Fibroblast of villous mesenchyme (primary cell): ENCODE results near the gene C20orf141. TPM values are rescaled to one million over a fixed set of nuclear protein-coding genes. Genes with fewer than 3 reads are reported as not detected.

Experiments used
- DNase-seq: peaks from one replicate; pipeline ENCODE4 v3.0.0-alpha.2; 2010; ENCODE audit warnings: low read depth
- H3K4me3 ChIP-seq: 2 replicates; pipeline ENCODE4 v1.5.1; 2011; ENCODE audit warnings: low read depth, mild to moderate bottlenecking, low read length
- total RNA-seq: library from RNA; depleted of rRNA; stranded (reverse); fragments of >200 nt; gene quantifications from 2 replicates; pipeline ENCODE4 v1.2.3, GENCODE V29; 2012
- TF ChIP-seq, protein P1 (sequence below): IDR thresholded peaks from 2 replicates; pipeline ENCODE4 v1.5.1; 2012; ENCODE audit warnings: low read depth, mild to moderate bottlenecking, low read length; ENCODE audit not compliant: insufficient read depth

The C20orf141 gene
- total RNA-seq, 1 donor, result not detected

DNA sequence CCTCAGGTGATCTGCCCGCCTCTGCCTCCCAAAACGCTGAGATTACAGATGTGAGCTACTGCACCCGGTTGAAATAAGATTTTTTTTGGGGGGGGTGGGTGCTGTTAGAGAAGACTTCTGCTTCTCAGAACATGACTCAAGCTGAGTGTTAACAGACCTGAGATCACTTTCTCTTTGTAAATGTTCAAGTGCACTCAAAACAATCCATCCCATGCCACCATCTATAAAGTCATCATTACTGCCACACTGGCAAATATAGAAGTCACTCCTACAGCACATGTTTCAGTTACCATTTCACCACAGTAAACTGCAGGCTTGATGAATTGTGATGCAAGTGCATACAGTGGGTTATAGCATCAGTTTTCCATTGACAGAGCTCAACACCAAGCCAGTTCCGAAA lies 34.7 kb downstream of the C20orf141 start:
- TF ChIP-seq, protein P1, sequence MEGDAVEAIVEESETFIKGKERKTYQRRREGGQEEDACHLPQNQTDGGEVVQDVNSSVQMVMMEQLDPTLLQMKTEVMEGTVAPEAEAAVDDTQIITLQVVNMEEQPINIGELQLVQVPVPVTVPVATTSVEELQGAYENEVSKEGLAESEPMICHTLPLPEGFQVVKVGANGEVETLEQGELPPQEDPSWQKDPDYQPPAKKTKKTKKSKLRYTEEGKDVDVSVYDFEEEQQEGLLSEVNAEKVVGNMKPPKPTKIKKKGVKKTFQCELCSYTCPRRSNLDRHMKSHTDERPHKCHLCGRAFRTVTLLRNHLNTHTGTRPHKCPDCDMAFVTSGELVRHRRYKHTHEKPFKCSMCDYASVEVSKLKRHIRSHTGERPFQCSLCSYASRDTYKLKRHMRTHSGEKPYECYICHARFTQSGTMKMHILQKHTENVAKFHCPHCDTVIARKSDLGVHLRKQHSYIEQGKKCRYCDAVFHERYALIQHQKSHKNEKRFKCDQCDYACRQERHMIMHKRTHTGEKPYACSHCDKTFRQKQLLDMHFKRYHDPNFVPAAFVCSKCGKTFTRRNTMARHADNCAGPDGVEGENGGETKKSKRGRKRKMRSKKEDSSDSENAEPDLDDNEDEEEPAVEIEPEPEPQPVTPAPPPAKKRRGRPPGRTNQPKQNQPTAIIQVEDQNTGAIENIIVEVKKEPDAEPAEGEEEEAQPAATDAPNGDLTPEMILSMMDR, result no peak
- H3K4me3 ChIP-seq, result no peak overlapping the region
- no peak for DNase-seq

DNA sequence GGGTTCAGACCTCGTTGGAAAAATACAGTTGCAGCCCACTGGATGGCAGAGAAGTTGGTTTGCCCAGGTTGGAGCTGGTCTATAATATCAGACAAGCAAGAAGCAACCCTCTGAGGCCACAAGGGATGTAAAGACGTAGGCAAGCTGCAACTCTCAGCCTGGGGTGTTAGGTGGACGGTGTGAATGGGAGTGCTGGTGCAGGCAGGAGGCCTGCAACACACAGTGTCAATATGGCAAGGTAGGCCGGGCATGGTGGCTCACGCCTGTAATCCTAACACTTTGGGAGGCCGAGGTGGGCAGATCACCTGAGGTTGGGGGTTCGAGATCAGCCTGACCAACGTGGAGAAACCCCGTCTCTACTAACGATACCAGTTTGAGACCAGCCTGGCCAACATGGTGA lies 36.3 kb downstream of the C20orf141 start:
- no peak overlapping the region for H3K4me3 ChIP-seq
- no peak for DNase-seq
- TF ChIP-seq, protein P1, result no peak

DNA sequence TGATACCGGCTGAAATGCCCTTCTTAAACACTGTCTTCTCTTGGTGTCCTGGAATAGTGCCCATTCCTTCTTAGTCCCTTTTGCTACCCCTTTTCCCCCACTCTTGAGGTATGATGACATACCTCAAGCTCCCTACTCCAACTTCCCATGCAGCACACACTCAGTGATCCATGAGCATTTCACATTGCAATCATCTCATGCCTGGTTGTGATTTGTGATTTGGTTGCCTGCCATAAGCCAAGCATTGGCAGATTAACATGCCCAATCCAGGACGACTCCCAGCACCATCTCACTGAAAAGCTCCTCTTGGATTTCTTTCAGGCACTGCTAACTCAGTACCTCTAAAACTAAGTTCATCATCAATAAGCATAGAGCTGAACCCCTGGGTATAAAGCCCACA lies 43.8 kb downstream of the C20orf141 start:
- DNase-seq, result no peak
- TF ChIP-seq, protein P1, result no peak
- no peak overlapping the region for H3K4me3 ChIP-seq

DNA sequence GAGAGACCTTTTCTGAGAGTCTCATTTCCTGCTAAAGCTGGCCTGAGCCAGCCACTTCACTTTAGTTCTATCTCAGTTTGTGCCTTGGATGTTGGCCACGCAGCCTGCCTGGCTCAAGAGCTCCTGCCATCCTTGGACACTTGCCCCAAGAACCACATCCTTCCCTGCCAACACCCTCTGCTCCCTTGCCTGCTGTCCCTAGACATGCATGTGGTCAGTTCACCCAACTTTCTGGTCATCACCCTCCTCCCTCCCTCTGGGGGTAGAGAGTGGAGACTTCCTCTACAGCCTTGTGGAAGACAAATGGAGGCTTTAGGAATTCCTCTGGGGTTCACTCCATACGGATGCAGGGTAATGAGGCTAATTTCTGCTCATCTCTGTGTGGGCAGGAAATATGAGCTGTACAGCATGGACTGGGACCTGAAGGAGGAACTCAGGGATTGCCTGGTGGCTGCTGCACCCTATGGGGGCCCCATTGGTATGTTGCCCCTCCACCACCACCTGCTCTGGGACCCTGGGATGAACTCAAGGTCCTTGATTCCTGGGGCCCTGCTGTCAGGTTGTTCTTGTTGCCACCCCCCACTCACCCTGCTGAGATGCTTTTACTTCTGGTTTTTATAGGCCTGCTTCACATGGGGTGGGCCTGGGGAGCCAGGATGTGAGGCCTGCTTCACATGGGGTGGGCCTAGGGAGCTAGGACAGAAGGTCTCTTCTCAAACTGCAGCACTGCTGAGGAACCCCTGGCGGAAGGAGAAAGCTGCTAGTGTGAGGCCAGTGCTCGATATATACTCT lies 44.7 kb downstream of the C20orf141 start:
- TF ChIP-seq, protein P1, result no peak
- DNase-seq, result no peak
- H3K4me3 ChIP-seq, result no peak overlapping the region

DNA sequence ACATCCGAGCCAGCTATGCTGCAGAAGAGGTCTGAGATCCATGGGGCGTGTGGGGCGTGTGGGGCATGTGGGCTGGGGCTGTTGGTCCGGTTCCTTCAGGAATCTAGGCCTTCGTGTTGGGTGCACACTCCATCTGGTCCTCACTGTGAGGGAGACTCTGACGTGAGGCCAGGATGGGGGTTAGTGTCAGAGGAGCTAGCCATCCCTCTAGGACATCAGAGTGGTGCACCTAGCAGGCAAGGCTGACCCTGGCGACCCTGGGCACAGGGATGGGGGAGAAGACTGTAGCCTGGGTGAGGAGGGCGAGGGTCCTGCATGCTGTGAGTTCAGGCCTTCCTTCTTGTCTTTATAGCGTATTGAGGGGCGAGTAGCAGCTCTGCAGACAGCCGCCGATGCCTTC lies 49.8 kb downstream of the C20orf141 start:
- no peak overlapping the region for H3K4me3 ChIP-seq
- no peak for DNase-seq
- TF ChIP-seq, protein P1, result no peak

DNA sequence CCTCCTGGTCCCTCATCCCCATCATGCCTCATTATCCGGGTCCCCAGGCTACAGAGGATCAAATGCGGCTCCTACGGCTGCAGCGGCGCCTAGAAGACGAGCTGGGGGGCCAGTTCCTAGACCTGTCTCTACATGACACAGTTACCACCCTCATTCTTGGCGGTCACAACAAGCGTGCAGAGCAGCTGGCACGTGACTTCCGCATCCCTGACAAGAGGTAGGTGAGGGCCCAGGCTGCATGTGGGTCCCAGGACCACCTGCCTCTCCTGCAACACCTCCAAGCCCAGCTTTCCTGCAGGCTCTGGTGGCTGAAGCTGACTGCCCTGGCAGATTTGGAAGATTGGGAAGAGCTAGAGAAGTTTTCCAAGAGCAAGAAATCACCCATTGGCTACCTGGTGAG lies 50.3 kb downstream of the C20orf141 start:
- no peak overlapping the region for H3K4me3 ChIP-seq
- DNase-seq, result no peak
- TF ChIP-seq, protein P1, result no peak

Other genes with a start within 250 kb of the C20orf141 start
- 115 and 127 TPM in 2 replicates for gene NOP56, start 162.4 kb upstream of the C20orf141 start, total RNA-seq
- 63.0 and 86.0 TPM in 2 replicates for gene IDH3B, start 150.8 kb upstream of the C20orf141 start, total RNA-seq
- 2.6 and 3.5 TPM in 2 replicates for gene EBF4, start 122.2 kb upstream of the C20orf141 start, total RNA-seq
- gene CPXM1, start 14.4 kb upstream of the C20orf141 start, total RNA-seq, result 7.4 and 10.8 TPM in 2 replicates
- 0.43 TPM in 1 of 2 replicates, not detected in the other for gene TMEM239, start 1.4 kb downstream of the C20orf141 start, total RNA-seq
- 32.5 and 32.8 TPM in 2 replicates for gene PCED1A, start 25.7 kb downstream of the C20orf141 start, total RNA-seq
- 48.6 and 51.0 TPM in 2 replicates for gene VPS16, start 25.8 kb downstream of the C20orf141 start, total RNA-seq
- gene PTPRA, start 58.5 kb downstream of the C20orf141 start, total RNA-seq, result 20.6 and 41.5 TPM in 2 replicates
- gene GNRH2, start 228.6 kb downstream of the C20orf141 start, total RNA-seq, result under 0.01 TPM in 1 of 2 replicates, not detected in the other
- gene MRPS26, start 231.1 kb downstream of the C20orf141 start, total RNA-seq, result 26.8 and 31.6 TPM in 2 replicates